PC-9 (cell line): ENCODE measurements around the gene UNC13B. TPM values are rescaled to one million over a fixed set of nuclear protein-coding genes. Genes with fewer than 3 reads are reported as not detected.

ENCODE experiments used
- BruUV-seq: library from RNA; stranded (reverse); fragments of 400-500 nt; replicated peaks from 2 replicates; lab custom pipeline; 2021; lab: Mats Ljungman, UMichigan
- CTCF ChIA-PET: fragments of 300-600 bp; sonication (Branson Sonifier 250); formaldehyde crosslinking; loops from one replicate; lab custom pipeline; 2022; ENCODE audit warnings: antibody characterized with exemption; lab: Charles Lee
- POLR2A ChIA-PET: fragments of 300-600 bp; sonication (Branson Sonifier 250); formaldehyde crosslinking; loops from one replicate; lab custom pipeline; 2022; ENCODE audit warnings: antibody characterized with exemption; ENCODE audit not compliant: unreplicated experiment; lab: Charles Lee
- DNase-seq, 2 experiments: peaks; one replicate each; pipeline versions ENCODE4 v3.0.0 to v3.0.0-alpha.2; 2015 to 2022; ENCODE audit warnings: mixed read lengths in 1 of 2
- H2AFZ ChIP-seq: fragments of 200-600 bp; sonication (generic); 2 replicates; pipeline ENCODE4 v1.8.1; 2017; ENCODE audit warnings: antibody characterized with exemption
- H3F3A ChIP-seq: fragments of 200-600 bp; sonication (generic); 2 replicates; pipeline ENCODE4 v1.8.1; 2017; ENCODE audit warnings: antibody characterized with exemption, mild to moderate bottlenecking, low read depth; ENCODE audit not compliant: insufficient read depth
- H3K27ac ChIP-seq: fragments of 200-600 bp; sonication (generic); 2 replicates; pipeline ENCODE4 v1.6.1; 2016; ENCODE audit warnings: mixed run types
- H3K27me3 ChIP-seq: fragments of 200-600 bp; sonication (generic); 2 replicates; pipeline ENCODE4 v1.6.1; 2016; ENCODE audit warnings: low read depth, mixed run types; ENCODE audit not compliant: insufficient read depth
- H3K36me3 ChIP-seq: fragments of 200-600 bp; sonication (generic); 2 replicates; pipeline ENCODE4 v1.6.1; 2016; ENCODE audit warnings: low read depth, mixed run types
- H3K4me1 ChIP-seq: fragments of 200-600 bp; sonication (generic); replicated peaks from 2 replicates; pipeline ENCODE4 v1.6.1; 2016; ENCODE audit warnings: mixed run types; ENCODE audit not compliant: insufficient read depth
- H3K4me2 ChIP-seq: fragments of 200-600 bp; sonication (generic); 2 replicates; pipeline ENCODE4 v1.6.1; 2017; ENCODE audit warnings: mixed run types
- H3K4me3 ChIP-seq: fragments of 200-600 bp; sonication (generic); 2 replicates; pipeline ENCODE4 v1.6.1; 2016; ENCODE audit warnings: mixed run types
- H3K79me2 ChIP-seq: fragments of 200-600 bp; sonication (generic); 2 replicates; pipeline ENCODE4 v1.6.1; 2017; ENCODE audit warnings: low read depth, mixed run types
- H3K9me2 ChIP-seq: fragments of 200-600 bp; sonication (generic); 2 replicates; pipeline ENCODE4 v1.8.1; 2017; ENCODE audit warnings: mild to moderate bottlenecking; ENCODE audit not compliant: insufficient read depth
- H3K9me3 ChIP-seq: fragments of 200-600 bp; sonication (generic); 2 replicates; pipeline ENCODE4 v1.8.1; 2016; ENCODE audit warnings: low read depth; ENCODE audit not compliant: insufficient read depth
- H4K20me1 ChIP-seq: fragments of 200-600 bp; sonication (generic); 2 replicates; pipeline ENCODE4 v1.8.1; 2017; ENCODE audit not compliant: insufficient read depth
- EZH2 ChIP-seq: fragments of 200-600 bp; sonication (generic); IDR thresholded peaks from 2 replicates; pipeline ENCODE4 v1.8.0; 2017; ENCODE audit warnings: antibody characterized with exemption, low read depth
- intact Hi-C: fragments of 100-400 bp; cut with micrococcal nuclease; formaldehyde crosslinking; loops from one replicate; pipeline ENCODE4 v1.10.0; 2022; ENCODE audit not compliant: unreplicated experiment
- total RNA-seq: library from RNA; stranded (reverse); gene quantifications from 2 replicates; pipeline ENCODE4 v1.2.3, GENCODE V29; 2021
- TF ChIP-seq, protein P1 (sequence below): fragments of 200-600 bp; sonication (generic); conservative IDR thresholded peaks from 2 replicates; pipeline ENCODE4 v1.6.1; 2017; ENCODE audit warnings: mixed run types, antibody characterized with exemption, mild to moderate bottlenecking, moderate library complexity

UNC13B gene
- total RNA-seq, 1 experiment from 2014 or later = not detected

- BruUV-seq = no TSS peak
- ChIA-PET POLR2A (interaction anchor here (0.6 to 0.7 kb wide), 4 partner anchors 12 to 371 kb away, joined by 3 to 7 read pairs (median 4); partner anchors contain the start of gene VCP), CTCF (interaction anchor here (0.5 to 1.1 kb wide), 4 partner anchors 46 to 326 kb away, joined by 3 to 4 read pairs (median 3); partner anchors contain the start of gene UNC13B)
- H3K9me2 ChIP-seq = no peaks in the 10 kb centered on the region
- H3K4me3 ChIP-seq = peak within 1 kb of the TSS; percentile 69
- no peaks in the 10 kb centered on the region for H3K27me3 ChIP-seq
- no peaks in the 10 kb centered on the region for H3K9me3 ChIP-seq
- H3K36me3 ChIP-seq = no peaks in the 10 kb centered on the region
- no peak within 1 kb of the TSS; the same call in 1 of the 2 replicates for H3K27ac ChIP-seq
- peak; percentile 83 to 93 for DNase-seq
- 0 out of 2 replicates have a peak, but pooled peaks cover 4% of the 10 kb centered on the region for H3K79me2 ChIP-seq
- peaks cover 8% of the 10 kb centered on the region; the same call in 1 of the 2 replicates for H3F3A ChIP-seq
- peak within 1 kb of the TSS; percentile 70 for H2AFZ ChIP-seq
- TF ChIP-seq, protein P1, sequence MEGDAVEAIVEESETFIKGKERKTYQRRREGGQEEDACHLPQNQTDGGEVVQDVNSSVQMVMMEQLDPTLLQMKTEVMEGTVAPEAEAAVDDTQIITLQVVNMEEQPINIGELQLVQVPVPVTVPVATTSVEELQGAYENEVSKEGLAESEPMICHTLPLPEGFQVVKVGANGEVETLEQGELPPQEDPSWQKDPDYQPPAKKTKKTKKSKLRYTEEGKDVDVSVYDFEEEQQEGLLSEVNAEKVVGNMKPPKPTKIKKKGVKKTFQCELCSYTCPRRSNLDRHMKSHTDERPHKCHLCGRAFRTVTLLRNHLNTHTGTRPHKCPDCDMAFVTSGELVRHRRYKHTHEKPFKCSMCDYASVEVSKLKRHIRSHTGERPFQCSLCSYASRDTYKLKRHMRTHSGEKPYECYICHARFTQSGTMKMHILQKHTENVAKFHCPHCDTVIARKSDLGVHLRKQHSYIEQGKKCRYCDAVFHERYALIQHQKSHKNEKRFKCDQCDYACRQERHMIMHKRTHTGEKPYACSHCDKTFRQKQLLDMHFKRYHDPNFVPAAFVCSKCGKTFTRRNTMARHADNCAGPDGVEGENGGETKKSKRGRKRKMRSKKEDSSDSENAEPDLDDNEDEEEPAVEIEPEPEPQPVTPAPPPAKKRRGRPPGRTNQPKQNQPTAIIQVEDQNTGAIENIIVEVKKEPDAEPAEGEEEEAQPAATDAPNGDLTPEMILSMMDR = no peak
- no peak for TF ChIP-seq EZH2
- peak within 1 kb of the TSS; percentile 96 for H3K4me2 ChIP-seq
- no peaks in the 10 kb centered on the region for H4K20me1 ChIP-seq
- intact Hi-C loops = loop anchor here (10.0 kb wide), 1 partner anchor 489 kb away; the partner anchor contains the start of gene TESK1
- H3K4me1 ChIP-seq = peaks cover 25% of the 10 kb centered on the region
Measured at GRCh38 chr9:35115680-35116538, 45.9 kb upstream of the UNC13B start, which contains the start of gene ATOSB. ATOSB (minus strand) TSS chr9:35115862; CDS start chr9:35108274, 7,588 bp downstream.

DNA sequence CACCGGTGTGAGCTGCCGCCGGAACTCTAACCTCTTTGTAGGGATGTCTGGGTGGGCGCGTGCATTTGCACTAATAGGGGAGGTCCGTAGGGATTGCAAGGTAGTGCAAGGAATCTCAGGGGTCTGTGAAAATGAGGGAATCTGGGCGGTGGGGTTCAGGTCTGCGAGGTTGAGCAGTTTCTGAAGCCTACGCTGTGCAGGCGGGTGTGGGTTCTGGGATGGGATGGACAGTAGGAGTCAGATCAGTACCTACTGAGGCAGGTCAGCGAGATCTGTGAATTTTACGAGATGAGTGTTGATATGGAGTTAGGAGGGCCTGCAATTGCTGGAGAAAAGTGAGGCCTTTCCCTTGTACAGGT, 45.3 kb upstream of the UNC13B start:
- BruUV-seq = no TSS peak
- intact Hi-C loops = loop anchor here (10.0 kb wide), 1 partner anchor 488 kb away; the partner anchor contains the start of gene TESK1
- H3K4me3 ChIP-seq = peak overlapping the region; percentile 69

More for the DNA sequence above, 45.3 kb upstream of the UNC13B start:
- no peak for DNase-seq
- CTCF ChIA-PET = interaction anchor here (0.7 kb wide), 1 partner anchor 359 kb away, joined by 3 read pairs; no protein-coding TSS in a partner anchor
- TF ChIP-seq, protein P1 = no peak
- no peak for TF ChIP-seq EZH2
- Histone ChIP-seq H3K36me3 (no peaks in the 10 kb centered on the region), H3K4me1 (peaks cover 25% of the 10 kb centered on the region), H4K20me1 (no peaks in the 10 kb centered on the region), H3F3A (peaks cover 8% of the 10 kb centered on the region; the same call in 1 of the 2 replicates), H3K9me3 (no peaks in the 10 kb centered on the region), H3K4me2 (peak overlapping the region; percentile 96), H2AFZ (peak overlapping the region; percentile 70), H3K79me2 (0 out of 2 replicates have a peak, but pooled peaks cover 4% of the 10 kb centered on the region), H3K27ac (no peak overlapping the region), H3K27me3 (no peaks in the 10 kb centered on the region), H3K9me2 (no peaks in the 10 kb centered on the region)
- POLR2A ChIA-PET = interaction anchor here (0.5 to 0.6 kb wide), 2 partner anchors 45 to 336 kb away, joined by 3 to 15 read pairs; no protein-coding TSS in a partner anchor
